K562 (cell line): ENCODE data around the gene MEGF11. TPM values are rescaled to one million over a fixed set of nuclear protein-coding genes. Genes with fewer than 3 reads are reported as not detected.

ENCODE experiments used
- ATAC-seq: fragments of 200-7000 bp; cut with Tn5 transposase; 3 replicates; pipeline ENCODE4 v1.9.1; 2020; ENCODE audit warnings: moderate library complexity
- BruUV-seq: library from RNA; stranded (reverse); fragments of 400-500 nt; replicated peaks from 2 replicates; lab custom pipeline; 2021; lab: Mats Ljungman, UMichigan
- CTCF ChIA-PET: fragments of 300-600 bp; formaldehyde crosslinking; extraction: SDS; loops from one replicate; lab custom pipeline; 2021; ENCODE audit warnings: low intra/inter-chr PET ratio; lab: Yijun Ruan, JAX
- POLR2A ChIA-PET: fragments of 300-600, 350-650 bp; sonication (Branson Sonifier 250); formaldehyde crosslinking; extraction: SDS; loops from one replicate; lab custom pipeline; 2021; ENCODE audit warnings: antibody characterized with exemption, inconsistent platforms; lab: Yijun Ruan, JAX
- DNase-seq, 4 experiments: peaks; one replicate each; pipeline versions ENCODE4 v3.0.0 to v3.0.0-alpha.2; 2011 to 2018; ENCODE audit warnings: low spot score in 3 of 4, mixed read lengths in 3 of 4; ENCODE audit errors: extremely low read depth in 1 of 4
- FAIRE-seq: peaks from 2 replicates; lab custom pipeline; 2011; peaks lifted over from hg19 to GRCh38; lab: Jason Lieb, UNC
- H2AFZ ChIP-seq: 2 replicates; pipeline ENCODE4 v1.6.0; 2011; ENCODE audit warnings: low read depth, low read length, control low read depth, inconsistent platforms
- H3K27ac ChIP-seq: fragments of 200-600 bp; 3 replicates; pipeline ENCODE4 v1.8.0; 2011; ENCODE audit warnings: low read depth, mild to moderate bottlenecking, control low read depth, inconsistent platforms, low read length, moderate library complexity, mixed read lengths; ENCODE audit errors: extremely low read depth
- H3K27me3 ChIP-seq, 2 experiments: fragments of 300-600 bp in 1 of 2; 2 replicates in 1 of 2; 3 replicates in 1 of 2; pipeline versions ENCODE4 v1.6.0 to v1.8.0; 2011; ENCODE audit warnings: inconsistent platforms in 2 of 2, low read length in 2 of 2, mild to moderate bottlenecking in 1 of 2, mixed read lengths in 1 of 2, moderate library complexity in 1 of 2; ENCODE audit not compliant: control insufficient read depth in 2 of 2, insufficient read depth in 2 of 2
- H3K36me3 ChIP-seq: fragments of 300-600 bp; 3 replicates; pipeline ENCODE4 v1.8.0; 2011; ENCODE audit warnings: mild to moderate bottlenecking, low read length, inconsistent platforms; ENCODE audit not compliant: control insufficient read depth, insufficient read depth
- H3K4me1 ChIP-seq, 2 experiments: fragments of 200-600 bp in 1 of 2; replicated peaks in 1 of 2; 2 replicates in 1 of 2; 3 replicates in 1 of 2; pipeline versions ENCODE4 v1.5.1 to v1.8.0; 2011; ENCODE audit warnings: inconsistent platforms in 2 of 2, low read length in 2 of 2, mild to moderate bottlenecking in 1 of 2, mixed read lengths in 1 of 2, moderate library complexity in 1 of 2; ENCODE audit not compliant: control insufficient read depth in 2 of 2, insufficient read depth in 2 of 2
- H3K4me2 ChIP-seq: 2 replicates; pipeline ENCODE4 v1.6.1; 2011; ENCODE audit warnings: low read length, control low read depth, inconsistent platforms, mixed read lengths; ENCODE audit not compliant: insufficient read depth
- H3K4me3 ChIP-seq: fragments of 200-600 bp; sonication (generic), shearing (Covaris generic); 2 replicates; pipeline ENCODE4 v1.5.1; 2016; ENCODE audit warnings: control low read depth, inconsistent platforms
- H3K79me2 ChIP-seq: fragments of 200-600 bp; 3 replicates; pipeline ENCODE4 v1.8.0; 2011; ENCODE audit warnings: low read length, inconsistent platforms; ENCODE audit not compliant: control insufficient read depth, insufficient read depth
- H3K9ac ChIP-seq, 2 experiments: 2 replicates each; pipeline versions ENCODE4 v1.6.0 to v1.6.1; 2011; ENCODE audit warnings: low read depth in 2 of 2, low read length in 2 of 2, control low read depth in 1 of 2, inconsistent platforms in 1 of 2, mild to moderate bottlenecking in 1 of 2, mixed read lengths in 1 of 2; ENCODE audit not compliant: insufficient read depth in 1 of 2
- H3K9me1 ChIP-seq: one replicate; pipeline ENCODE4 v1.6.0; 2011; ENCODE audit warnings: inconsistent platforms, mild to moderate bottlenecking, low read length, moderate library complexity; ENCODE audit not compliant: control insufficient read depth, insufficient read depth
- H3K9me3 ChIP-seq: replicated peaks from 2 replicates; pipeline ENCODE4 v1.5.1; 2011; ENCODE audit warnings: low read depth, low read length, inconsistent platforms; ENCODE audit not compliant: control insufficient read depth, insufficient read depth
- H4K20me1 ChIP-seq: replicated peaks from 2 replicates; pipeline ENCODE4 v1.6.1; 2011; ENCODE audit warnings: low read length, inconsistent platforms, mixed read lengths; ENCODE audit not compliant: control insufficient read depth, insufficient read depth
- BRF2 ChIP-seq: IDR thresholded peaks from 3 replicates; pipeline ENCODE4 v1.6.1; 2011; ENCODE audit warnings: borderline replicate concordance, mild to moderate bottlenecking; ENCODE audit not compliant: insufficient read length, insufficient read depth
- CTBP1 ChIP-seq: fragments of 450-650 bp; IDR thresholded peaks from 2 replicates; pipeline ENCODE4 v1.6.1; 2016; ENCODE audit warnings: borderline replicate concordance
- ELF1 ChIP-seq: fragments of 200-800 bp; sonication (Bioruptor generic); IDR thresholded peaks from 2 replicates; pipeline ENCODE4 v1.6.1; 2016; ENCODE audit warnings: missing genetic modification characterization, missing compliant biosample characterization
- HNRNPL ChIP-seq: fragments of 200-400 bp; formaldehyde crosslinking; IDR thresholded peaks from 2 replicates; pipeline ENCODE4 v1.6.1; 2017; ENCODE audit warnings: low read depth, mild to moderate bottlenecking, low read length
- KLF10 ChIP-seq: fragments of 250-450 bp; sonication (Bioruptor Pico); IDR thresholded peaks from 2 replicates; pipeline ENCODE4 v1.6.1; 2021; ENCODE audit warnings: matching md5 sums
- KLF13 ChIP-seq: fragments of 450-650 bp; IDR thresholded peaks from 2 replicates; pipeline ENCODE4 v1.6.1; 2016; ENCODE audit warnings: missing genetic modification characterization, low read depth, mild to moderate bottlenecking, missing compliant biosample characterization, moderate library complexity, borderline replicate concordance
- LEF1 ChIP-seq: fragments of 450-650 bp; IDR thresholded peaks from 2 replicates; pipeline ENCODE4 v1.6.1; 2016; ENCODE audit warnings: mild to moderate bottlenecking
- MITF ChIP-seq: IDR thresholded peaks from 2 replicates; pipeline ENCODE4 v1.6.1; 2014; ENCODE audit warnings: antibody characterized with exemption
- PML ChIP-seq: IDR thresholded peaks from 2 replicates; pipeline ENCODE4 v1.6.1; 2012; ENCODE audit warnings: low read length, inconsistent platforms
- POLR2AphosphoS2 ChIP-seq: IDR thresholded peaks from 2 replicates; pipeline ENCODE4 v1.6.1; 2012; ENCODE audit warnings: low read length, improper control_type of control experiment
- SP2 ChIP-seq: IDR thresholded peaks from 2 replicates; pipeline ENCODE4 v1.6.1; 2011; ENCODE audit warnings: mild to moderate bottlenecking, low read depth, low read length, moderate library complexity; ENCODE audit not compliant: poor library complexity, severe bottlenecking; ENCODE audit errors: extremely low read depth
- VEZF1 ChIP-seq: fragments of 200-800 bp; sonication (Bioruptor generic); IDR thresholded peaks from 2 replicates; pipeline ENCODE4 v1.6.1; 2017; ENCODE audit warnings: missing genetic modification characterization, missing compliant biosample characterization
- ZBTB2 ChIP-seq: fragments of 450-650 bp; IDR thresholded peaks from 2 replicates; pipeline ENCODE4 v1.6.1; 2016; ENCODE audit warnings: antibody characterized with exemption
- ZC3H11A ChIP-seq: IDR thresholded peaks from 2 replicates; pipeline ENCODE4 v1.6.1; 2012; ENCODE audit warnings: low read depth, low read length, improper control_type of control experiment
- ZNF23 ChIP-seq: fragments of 250-450 bp; sonication (Bioruptor Pico); IDR thresholded peaks from 2 replicates; pipeline ENCODE4 v1.4.0; 2020; ENCODE audit warnings: mild to moderate bottlenecking
- ZNF699 ChIP-seq: fragments of 250-450 bp; sonication (Bioruptor Pico); IDR thresholded peaks from 2 replicates; pipeline ENCODE4 v1.8.0; 2021; ENCODE audit warnings: mild to moderate bottlenecking, moderate library complexity; ENCODE audit not compliant: insufficient replicate concordance
- WGBS: fragments of 100-300 bp; shearing (Covaris generic); methylation state at CpG from one replicate; pipeline ENCODE4 v1.1.6; 2016; ENCODE audit warnings: low coverage, mixed read lengths; ENCODE audit not compliant: insufficient coverage; ENCODE audit errors: missing lambda C conversion rate; 5-methylcytosine and 5-hydroxymethylcytosine counted together
- in situ Hi-C: fragments of 300-500 bp; cut with MboI; formaldehyde crosslinking; loops from 4 replicates; pipeline ENCODE4 v1.15.0; 2018; ENCODE audit warnings: inconsistent platforms, mixed read lengths
- intact Hi-C: fragments of 100-400 bp; cut with micrococcal nuclease; formaldehyde crosslinking; loops from 2 replicates; pipeline ENCODE4 v1.14.2; 2022
- polyA plus RNA-seq, 8 experiments: library from polyadenylated mRNA; depleted of rRNA in 4 of 8; stranded (reverse) in 5 of 8; unstranded in 3 of 8; fragments of >200 nt; fragmentation: Nextera tagmentation in 2 of 8; fragmentation: Illumina TruSeq in 1 of 8; extraction: Ambion mirVana in 2 of 8; extraction: Trizol in 1 of 8; gene quantifications; 2 replicates each; pipeline versions ENCODE4 v1.2.1 to v1.2.3, GENCODE V29; 2011 to 2014; ENCODE audit warnings: inconsistent platforms in 1 of 8, missing spikeins in 1 of 8
- total RNA-seq, 7 experiments: library from RNA; depleted of rRNA in 6 of 7; stranded (reverse); fragments of >200 nt in 6 of 7; fragmentation: Illumina TruSeq in 2 of 7; extraction: Trizol in 2 of 7; gene quantifications; 2 replicates each; pipeline versions ENCODE4 v1.2.1 to v1.2.3, GENCODE V29; 2011 to 2021; ENCODE audit warnings: low replicate concordance in 1 of 7

MEGF11 gene
- total and polyA plus RNA-seq, 9 of the 15 experiments (the other 6 are each of a cell fraction or from before 2014, with no cell fraction given), result 0.06 to 0.23 (median 0.20) TPM; not detected in 6

GRCh38 chr15:66190746-66191145, 62.8 kb downstream of the MEGF11 start:
- Histone ChIP-seq H3K4me1 (no peaks in the 10 kb centered on the region; a peak in 1 of 5 replicates), H3K9me3 (no peaks in the 10 kb centered on the region), H3K27ac (no peak overlapping the region), H3K9ac (no peak overlapping the region), H3K4me3 (no peak overlapping the region), H3K4me2 (no peak overlapping the region), H2AFZ (no peak overlapping the region), H3K36me3 (no peaks in the 10 kb centered on the region), H3K9me1 (no peaks in the 10 kb centered on the region), H3K79me2 (no peaks in the 10 kb centered on the region), H3K27me3 (peaks cover 16 to 34% of the 10 kb centered on the region in 2 experiments; a peak in 4 of 5 replicates), H4K20me1 (peaks cover 6% of the 10 kb centered on the region; the same call in 1 of the 2 replicates)
- intact Hi-C loops, result loop anchor here (10.0 kb wide), 1 partner anchor 206 kb away; no protein-coding TSS in a partner anchor
- in situ Hi-C loops, result no loop called here
- POLR2A ChIA-PET, result interaction anchor here (0.6 to 0.7 kb wide), 2 partner anchors 25 to 391 kb away, joined by 3 read pairs; no protein-coding TSS in a partner anchor
- CTCF ChIA-PET, result no interaction called here
- no peak for TF ChIP-seq HNRNPL
- no peak for TF ChIP-seq LEF1
- TF ChIP-seq MITF, result no peak
- no peak for TF ChIP-seq SP2
- no peak for TF ChIP-seq KLF13 (tag)
- TF ChIP-seq VEZF1 (CRISPR knock-in tag), result no peak
- TF ChIP-seq KLF10 (CRISPR knock-in tag), result no peak
- TF ChIP-seq ZC3H11A, result no peak
- no peak for TF ChIP-seq BRF2
- no peak for TF ChIP-seq POLR2AphosphoS2
- no peak for TF ChIP-seq ZNF23 (CRISPR knock-in tag)
- no peak for TF ChIP-seq PML
- TF ChIP-seq ZBTB2, result no peak
- TF ChIP-seq ZNF699 (CRISPR knock-in tag), result no peak
- TF ChIP-seq ELF1 (tag), result no peak
- TF ChIP-seq CTBP1, result no peak
- ATAC-seq, result no peak
- WGBS, result 26% methylated on average over 5 of the region's 5 CpGs
- no TSS peak for BruUV-seq
- FAIRE-seq, result no peak
- DNase-seq, result no peak
